GM12873 (cell line): ENCODE measurements around the gene SLC2A9.

Experiments
- CTCF ChIP-seq: IDR thresholded peaks from 2 replicates; pipeline ENCODE4 v1.5.1; 2012; ENCODE audit warnings: low read depth, mild to moderate bottlenecking, moderate library complexity, low read length, control low read depth; ENCODE audit not compliant: insufficient read depth; ENCODE audit errors: missing control alignments

Gene SLC2A9

GRCh38 chr4:10023806-10024205 is 2.5 kb upstream of the SLC2A9 start:
- no peak for TF ChIP-seq CTCF

GRCh38 chr4:10023050-10023419 is 1.7 kb upstream of the SLC2A9 start:
- no peak for TF ChIP-seq CTCF

- TF ChIP-seq CTCF: no peak
Observed at GRCh38 chr4:10022346-10023049, 1.2 kb upstream of the SLC2A9 start.

GRCh38 chr4:10021653-10022023 is 341 bp upstream of the SLC2A9 start:
- no peak for TF ChIP-seq CTCF

GRCh38 chr4:10020106-10020505 is 1.2 kb downstream of the SLC2A9 start:
- no peak for TF ChIP-seq CTCF

- TF ChIP-seq CTCF: no peak
Observed at GRCh38 chr4:10019521-10020051, 1.7 kb downstream of the SLC2A9 start.

GRCh38 chr4:10018818-10019461 is 2.4 kb downstream of the SLC2A9 start:
- TF ChIP-seq CTCF: peak; percentile 95
